OCI-LY1 (cell line): ENCODE measurements around the gene CTTNBP2.
A peak's percentile ranks its signal among the peaks of the same experiment; 100 is the strongest.

Source experiments
- H2AFZ ChIP-seq: fragments of 200-600 bp; sonication (generic), shearing (Covaris generic); 2 replicates; pipeline ENCODE4 v1.6.0; 2014; ENCODE audit warnings: antibody characterized with exemption, mild to moderate bottlenecking, low read length
- H3F3A ChIP-seq: fragments of 200-600 bp; sonication (generic), shearing (Covaris generic); 2 replicates; pipeline ENCODE4 v1.6.0; 2014; ENCODE audit warnings: mild to moderate bottlenecking, antibody characterized with exemption, low read length, moderate library complexity; ENCODE audit not compliant: insufficient read depth
- H3K27ac ChIP-seq: fragments of 200-600 bp; sonication (generic); 2 replicates; pipeline ENCODE4 v1.5.1; 2014; ENCODE audit warnings: low read length, mixed run types, mild to moderate bottlenecking, low read depth; ENCODE audit not compliant: poor library complexity, severe bottlenecking
- H3K27me3 ChIP-seq: fragments of 200-600 bp; sonication (generic); 2 replicates; pipeline ENCODE4 v1.6.0; 2014; ENCODE audit warnings: antibody characterized with exemption, mild to moderate bottlenecking, low read length, moderate library complexity; ENCODE audit not compliant: insufficient read depth
- H3K36me3 ChIP-seq: fragments of 200-600 bp; sonication (generic); 2 replicates; pipeline ENCODE4 v1.6.1; 2014; ENCODE audit warnings: mild to moderate bottlenecking, antibody characterized with exemption, low read length, moderate library complexity, mixed read lengths; ENCODE audit not compliant: insufficient read depth
- H3K4me1 ChIP-seq: fragments of 200-600 bp; sonication (generic); 2 replicates; pipeline ENCODE4 v1.5.1; 2014; ENCODE audit warnings: mild to moderate bottlenecking, low read length, moderate library complexity; ENCODE audit not compliant: insufficient read depth, severe bottlenecking
- H3K4me2 ChIP-seq: fragments of 200-600 bp; sonication (generic), shearing (Covaris generic); 2 replicates; pipeline ENCODE4 v1.6.1; 2014; ENCODE audit warnings: low read length
- H3K4me3 ChIP-seq: fragments of 200-600 bp; sonication (generic); 2 replicates; pipeline ENCODE4 v1.5.1; 2014; ENCODE audit warnings: low read length, low read depth, mild to moderate bottlenecking, mixed read lengths; ENCODE audit not compliant: poor library complexity, severe bottlenecking
- H3K79me2 ChIP-seq: fragments of 200-600 bp; shearing (Covaris generic); 2 replicates; pipeline ENCODE4 v1.6.1; 2016; ENCODE audit warnings: mixed run types, low read length, mixed read lengths; ENCODE audit not compliant: insufficient read depth
- H3K9ac ChIP-seq: fragments of 200-600 bp; sonication (generic), shearing (Covaris generic); 2 replicates; pipeline ENCODE4 v1.6.1; 2014; ENCODE audit warnings: mild to moderate bottlenecking, low read length, mixed read lengths
- H3K9me2 ChIP-seq: fragments of 200-600 bp; sonication (generic), shearing (Covaris generic); 2 replicates; pipeline ENCODE4 v1.6.1; 2014; ENCODE audit warnings: low read depth, mild to moderate bottlenecking, low read length, mixed read lengths
- H3K9me3 ChIP-seq: fragments of 200-600 bp; shearing (Covaris generic); 2 replicates; pipeline ENCODE4 v1.6.1; 2014; ENCODE audit warnings: low read length, mixed read lengths
- H4K20me1 ChIP-seq: fragments of 200-600 bp; sonication (generic), shearing (Covaris generic); 2 replicates; pipeline ENCODE4 v1.6.0; 2016; ENCODE audit warnings: mild to moderate bottlenecking, low read length; ENCODE audit not compliant: insufficient read depth
- EZH2 ChIP-seq: fragments of 200-600 bp; sonication (generic), shearing (Covaris generic); IDR thresholded peaks from 2 replicates; pipeline ENCODE4 v1.8.0; 2017; ENCODE audit warnings: borderline replicate concordance, mixed run types, mild to moderate bottlenecking, antibody characterized with exemption, low read length, moderate library complexity, mixed read lengths
- TF ChIP-seq, protein P1 (sequence below): fragments of 200-600 bp; sonication (generic), shearing (Covaris generic); IDR thresholded peaks from 2 replicates; pipeline ENCODE4 v1.5.1; 2017; ENCODE audit warnings: mild to moderate bottlenecking, antibody characterized with exemption, low read length, moderate library complexity, mixed read lengths

Gene CTTNBP2

DNA sequence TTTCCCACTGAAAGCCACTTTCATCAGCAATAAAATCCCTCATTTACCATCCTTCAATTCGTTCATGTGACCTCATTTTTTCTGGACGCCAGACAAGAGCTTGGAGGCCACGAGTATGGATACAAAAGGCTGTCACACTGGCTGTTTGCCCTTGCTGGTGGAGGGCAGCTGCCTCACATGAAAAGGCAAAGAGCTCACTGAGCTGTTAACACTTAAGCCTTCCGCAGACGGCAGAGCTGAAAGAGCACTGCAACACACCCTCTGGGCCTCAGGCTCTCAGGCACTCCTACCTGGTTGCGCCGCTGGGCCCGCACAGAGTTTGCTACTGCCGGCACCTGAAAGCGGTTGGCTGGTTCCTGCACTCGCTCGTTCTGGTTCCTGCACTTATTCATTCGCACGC, 199.9 kb downstream of the CTTNBP2 start:
- H3K79me2 ChIP-seq, result no peaks in the 10 kb centered on the region
- H2AFZ ChIP-seq, result no peak overlapping the region
- H3K27me3 ChIP-seq, result no peaks in the 10 kb centered on the region
- H3K4me2 ChIP-seq, result no peak overlapping the region
- H3K9me3 ChIP-seq, result no peaks in the 10 kb centered on the region
- H4K20me1 ChIP-seq, result no peaks in the 10 kb centered on the region
- no peak overlapping the region for H3K27ac ChIP-seq
- no peaks in the 10 kb centered on the region for H3K9me2 ChIP-seq
- TF ChIP-seq, protein P1, sequence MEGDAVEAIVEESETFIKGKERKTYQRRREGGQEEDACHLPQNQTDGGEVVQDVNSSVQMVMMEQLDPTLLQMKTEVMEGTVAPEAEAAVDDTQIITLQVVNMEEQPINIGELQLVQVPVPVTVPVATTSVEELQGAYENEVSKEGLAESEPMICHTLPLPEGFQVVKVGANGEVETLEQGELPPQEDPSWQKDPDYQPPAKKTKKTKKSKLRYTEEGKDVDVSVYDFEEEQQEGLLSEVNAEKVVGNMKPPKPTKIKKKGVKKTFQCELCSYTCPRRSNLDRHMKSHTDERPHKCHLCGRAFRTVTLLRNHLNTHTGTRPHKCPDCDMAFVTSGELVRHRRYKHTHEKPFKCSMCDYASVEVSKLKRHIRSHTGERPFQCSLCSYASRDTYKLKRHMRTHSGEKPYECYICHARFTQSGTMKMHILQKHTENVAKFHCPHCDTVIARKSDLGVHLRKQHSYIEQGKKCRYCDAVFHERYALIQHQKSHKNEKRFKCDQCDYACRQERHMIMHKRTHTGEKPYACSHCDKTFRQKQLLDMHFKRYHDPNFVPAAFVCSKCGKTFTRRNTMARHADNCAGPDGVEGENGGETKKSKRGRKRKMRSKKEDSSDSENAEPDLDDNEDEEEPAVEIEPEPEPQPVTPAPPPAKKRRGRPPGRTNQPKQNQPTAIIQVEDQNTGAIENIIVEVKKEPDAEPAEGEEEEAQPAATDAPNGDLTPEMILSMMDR, result no peak
- no peak for TF ChIP-seq EZH2
- H3K4me3 ChIP-seq, result no peak overlapping the region
- H3F3A ChIP-seq, result no peaks in the 10 kb centered on the region
- no peak overlapping the region for H3K9ac ChIP-seq
- H3K4me1 ChIP-seq, result no peaks in the 10 kb centered on the region
- no peaks in the 10 kb centered on the region for H3K36me3 ChIP-seq

DNA sequence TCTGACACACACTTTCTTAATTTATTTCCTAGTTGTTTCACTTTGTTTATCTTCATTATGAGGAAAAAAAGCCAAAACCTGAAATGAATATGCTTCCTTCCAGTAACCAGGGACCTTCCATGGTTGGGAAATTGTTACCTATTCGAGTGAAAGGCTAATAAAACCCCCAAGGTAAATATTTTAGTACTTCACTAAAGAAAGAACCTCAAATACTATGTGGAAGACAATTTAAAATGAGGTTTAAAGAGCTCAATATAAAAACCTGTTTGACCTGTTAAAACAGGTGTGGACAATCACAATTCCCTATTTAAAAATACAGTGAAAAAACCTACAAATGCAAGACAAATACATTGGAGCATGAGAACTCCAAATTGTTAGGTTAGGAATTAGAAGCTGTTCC, 200.8 kb downstream of the CTTNBP2 start:
- no peak overlapping the region for H3K4me2 ChIP-seq
- no peaks in the 10 kb centered on the region for H4K20me1 ChIP-seq
- no peaks in the 10 kb centered on the region for H3F3A ChIP-seq
- no peak overlapping the region for H2AFZ ChIP-seq
- no peaks in the 10 kb centered on the region for H3K9me2 ChIP-seq
- H3K27me3 ChIP-seq, result no peaks in the 10 kb centered on the region
- H3K27ac ChIP-seq, result no peak overlapping the region
- TF ChIP-seq EZH2, result no peak
- TF ChIP-seq, protein P1, result no peak
- no peaks in the 10 kb centered on the region for H3K36me3 ChIP-seq
- no peaks in the 10 kb centered on the region for H3K4me1 ChIP-seq
- no peaks in the 10 kb centered on the region for H3K79me2 ChIP-seq
- no peak overlapping the region for H3K9ac ChIP-seq
- no peaks in the 10 kb centered on the region for H3K9me3 ChIP-seq
- no peak overlapping the region for H3K4me3 ChIP-seq

DNA sequence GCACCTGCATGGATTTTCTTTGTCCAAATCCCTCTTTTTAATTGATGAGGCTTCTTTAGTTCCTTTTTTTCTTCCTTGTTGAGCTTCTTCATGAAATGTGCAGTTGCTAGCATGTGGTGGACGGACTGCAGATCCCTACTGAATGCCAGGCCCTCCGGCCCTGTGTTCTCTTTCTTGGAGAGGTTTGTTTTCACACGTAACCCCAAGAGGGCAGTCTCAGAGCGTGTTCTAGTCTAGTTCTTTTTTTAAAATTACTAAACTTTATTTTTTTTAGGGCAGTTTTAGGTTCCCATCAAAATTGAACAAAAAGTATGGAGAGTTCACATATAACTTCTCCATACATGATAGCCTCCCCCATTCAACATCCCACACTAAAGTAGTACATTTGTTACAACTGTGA, 203.4 kb downstream of the CTTNBP2 start:
- H3K27ac ChIP-seq, result no peak overlapping the region
- no peaks in the 10 kb centered on the region for H3K36me3 ChIP-seq
- no peaks in the 10 kb centered on the region for H3F3A ChIP-seq
- H3K9ac ChIP-seq, result no peak overlapping the region
- TF ChIP-seq EZH2, result no peak
- TF ChIP-seq, protein P1, result peak; percentile 19; the same call in 1 of the 2 replicates
- H3K79me2 ChIP-seq, result no peaks in the 10 kb centered on the region
- H3K4me1 ChIP-seq, result no peaks in the 10 kb centered on the region
- no peak overlapping the region for H3K4me2 ChIP-seq
- H3K27me3 ChIP-seq, result no peaks in the 10 kb centered on the region
- H4K20me1 ChIP-seq, result no peaks in the 10 kb centered on the region
- H3K9me3 ChIP-seq, result no peaks in the 10 kb centered on the region
- H3K9me2 ChIP-seq, result no peaks in the 10 kb centered on the region
- H3K4me3 ChIP-seq, result no peak overlapping the region
- H2AFZ ChIP-seq, result no peak overlapping the region
